GM13976 (cell line): ENCODE data around the gene PROM2.
"Not testable (repeated sequence)": the region's sequence is repeated elsewhere in the genome, so short reads cannot be mapped to it uniquely, and the experiment has no call there.

Experiments
- DNase-seq: peaks from one replicate; pipeline ENCODE4 v3.0.0; 2012; ENCODE audit warnings: low spot score
- in situ Hi-C: fragments of 300-500 bp; cut with MboI; formaldehyde crosslinking; loops from one replicate; pipeline ENCODE4 v1.12.0; 2022; ENCODE audit warnings: low sequenced_read_pairs, mixed read lengths, inconsistent platforms; ENCODE audit not compliant: unreplicated experiment
- TF ChIP-seq, protein P1 (sequence below): IDR thresholded peaks from 2 replicates; pipeline ENCODE4 v1.5.1; 2012; ENCODE audit warnings: borderline replicate concordance, mild to moderate bottlenecking; ENCODE audit not compliant: insufficient read depth; ENCODE audit errors: extremely low read depth, missing control alignments, control extremely low read depth

PROM2 gene

DNA sequence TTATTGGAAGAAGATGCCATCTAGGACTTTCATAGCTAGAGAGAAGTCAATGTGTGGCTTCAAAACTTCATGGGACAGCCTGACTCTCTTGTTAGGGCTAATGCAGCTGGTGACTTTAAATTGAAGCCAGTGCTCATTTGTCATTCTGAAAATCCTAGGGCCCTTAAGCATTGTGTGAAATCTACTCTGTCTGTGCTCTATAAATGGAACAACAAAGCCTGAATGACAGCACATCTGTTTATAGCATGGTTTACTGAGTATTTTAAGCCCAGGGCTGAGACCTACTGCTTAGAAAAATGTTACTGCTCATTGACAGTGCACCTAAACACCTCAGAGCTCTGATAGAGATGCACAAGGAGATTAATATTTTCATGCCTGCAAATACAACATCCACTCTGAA, 36.1 kb upstream of the PROM2 start:
- TF ChIP-seq, protein P1, sequence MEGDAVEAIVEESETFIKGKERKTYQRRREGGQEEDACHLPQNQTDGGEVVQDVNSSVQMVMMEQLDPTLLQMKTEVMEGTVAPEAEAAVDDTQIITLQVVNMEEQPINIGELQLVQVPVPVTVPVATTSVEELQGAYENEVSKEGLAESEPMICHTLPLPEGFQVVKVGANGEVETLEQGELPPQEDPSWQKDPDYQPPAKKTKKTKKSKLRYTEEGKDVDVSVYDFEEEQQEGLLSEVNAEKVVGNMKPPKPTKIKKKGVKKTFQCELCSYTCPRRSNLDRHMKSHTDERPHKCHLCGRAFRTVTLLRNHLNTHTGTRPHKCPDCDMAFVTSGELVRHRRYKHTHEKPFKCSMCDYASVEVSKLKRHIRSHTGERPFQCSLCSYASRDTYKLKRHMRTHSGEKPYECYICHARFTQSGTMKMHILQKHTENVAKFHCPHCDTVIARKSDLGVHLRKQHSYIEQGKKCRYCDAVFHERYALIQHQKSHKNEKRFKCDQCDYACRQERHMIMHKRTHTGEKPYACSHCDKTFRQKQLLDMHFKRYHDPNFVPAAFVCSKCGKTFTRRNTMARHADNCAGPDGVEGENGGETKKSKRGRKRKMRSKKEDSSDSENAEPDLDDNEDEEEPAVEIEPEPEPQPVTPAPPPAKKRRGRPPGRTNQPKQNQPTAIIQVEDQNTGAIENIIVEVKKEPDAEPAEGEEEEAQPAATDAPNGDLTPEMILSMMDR, result no peak
- no peak for DNase-seq
- in situ Hi-C loops, result no loop called here

DNA sequence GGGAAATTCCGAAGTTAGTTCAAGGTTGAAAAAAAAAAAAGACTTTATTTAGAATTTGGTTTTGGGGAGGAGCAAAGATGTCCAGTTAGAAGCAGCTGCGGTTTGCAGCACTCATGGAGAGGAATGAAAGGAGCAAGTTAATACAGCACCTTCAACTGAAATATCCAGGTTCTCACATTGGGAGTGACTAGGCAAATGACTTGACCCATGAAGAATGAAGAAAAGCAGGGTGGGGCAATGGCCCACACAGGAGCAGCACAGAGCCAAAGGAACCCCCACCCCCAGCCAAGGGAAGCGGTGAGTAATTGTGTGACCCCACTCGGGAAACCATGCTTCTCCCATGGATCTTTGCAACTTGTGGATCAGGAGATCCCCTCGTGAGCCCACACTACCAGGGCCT, 34.2 kb upstream of the PROM2 start:
- DNase-seq, result no peak
- TF ChIP-seq, protein P1, result no peak
- in situ Hi-C loops, result no loop called here

DNA sequence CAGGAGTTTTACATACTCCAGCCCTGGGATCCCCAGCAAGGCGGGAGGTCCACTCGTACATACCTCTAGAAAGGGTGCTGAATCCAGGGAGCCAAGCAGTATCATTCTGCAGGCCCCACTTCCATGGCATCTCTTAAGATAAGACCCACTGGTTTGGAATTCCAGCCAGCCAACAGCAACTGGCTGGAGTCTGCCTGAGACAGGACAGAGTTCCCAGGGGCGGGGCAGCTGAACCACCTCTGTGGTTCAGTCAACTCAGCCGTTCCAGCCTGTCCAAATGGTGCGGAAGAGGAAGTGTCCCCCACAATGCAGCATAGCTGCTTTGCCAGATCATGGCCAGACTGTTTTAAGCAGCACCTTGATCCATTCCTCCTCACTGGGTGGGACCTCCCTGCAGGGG, 33.7 kb upstream of the PROM2 start:
- TF ChIP-seq, protein P1, result no peak
- in situ Hi-C loops, result no loop called here
- DNase-seq, result no peak

DNA sequence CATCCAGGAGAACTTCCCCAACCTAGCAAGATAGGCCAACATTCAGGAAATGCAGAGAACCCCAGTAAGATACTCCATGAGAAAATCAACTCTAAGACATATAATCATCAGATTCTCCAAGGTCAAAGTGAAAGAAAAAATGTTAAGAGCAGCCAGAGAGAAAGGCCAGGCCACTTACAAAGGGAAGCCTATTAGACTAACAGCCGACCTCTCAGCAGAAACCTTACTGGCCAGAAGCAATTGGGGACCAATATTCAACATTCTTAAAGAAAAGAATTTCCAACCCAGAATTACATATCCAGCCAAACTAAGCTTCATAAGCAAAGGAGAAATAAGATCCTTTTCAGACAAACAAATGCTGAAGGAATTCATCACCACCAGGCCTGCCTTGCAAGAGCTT, 32.2 kb upstream of the PROM2 start:
- in situ Hi-C loops, DNase-seq: not testable (repeated sequence)

DNA sequence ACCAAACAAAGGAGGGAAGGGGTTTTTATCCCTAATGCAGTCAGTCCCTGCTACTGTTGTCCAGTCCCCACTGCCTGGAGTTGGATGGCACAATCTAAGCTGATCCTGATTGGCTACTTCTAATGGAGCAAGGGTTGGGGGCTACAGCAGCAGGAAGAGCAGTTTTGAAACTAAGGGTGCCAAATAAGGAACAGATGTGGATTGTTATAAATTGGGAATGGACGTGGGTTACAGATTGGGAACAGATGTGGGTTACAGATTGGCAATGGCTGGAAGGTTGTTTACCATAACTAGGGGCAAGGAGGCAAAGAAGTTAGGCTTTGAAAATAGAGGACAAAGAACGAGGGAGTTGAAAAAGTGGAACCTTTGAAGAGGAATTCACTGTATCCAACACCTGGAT, 16.0 kb upstream of the PROM2 start:
- in situ Hi-C loops, result no loop called here
- TF ChIP-seq, protein P1, result no peak
- DNase-seq, result no peak

DNA sequence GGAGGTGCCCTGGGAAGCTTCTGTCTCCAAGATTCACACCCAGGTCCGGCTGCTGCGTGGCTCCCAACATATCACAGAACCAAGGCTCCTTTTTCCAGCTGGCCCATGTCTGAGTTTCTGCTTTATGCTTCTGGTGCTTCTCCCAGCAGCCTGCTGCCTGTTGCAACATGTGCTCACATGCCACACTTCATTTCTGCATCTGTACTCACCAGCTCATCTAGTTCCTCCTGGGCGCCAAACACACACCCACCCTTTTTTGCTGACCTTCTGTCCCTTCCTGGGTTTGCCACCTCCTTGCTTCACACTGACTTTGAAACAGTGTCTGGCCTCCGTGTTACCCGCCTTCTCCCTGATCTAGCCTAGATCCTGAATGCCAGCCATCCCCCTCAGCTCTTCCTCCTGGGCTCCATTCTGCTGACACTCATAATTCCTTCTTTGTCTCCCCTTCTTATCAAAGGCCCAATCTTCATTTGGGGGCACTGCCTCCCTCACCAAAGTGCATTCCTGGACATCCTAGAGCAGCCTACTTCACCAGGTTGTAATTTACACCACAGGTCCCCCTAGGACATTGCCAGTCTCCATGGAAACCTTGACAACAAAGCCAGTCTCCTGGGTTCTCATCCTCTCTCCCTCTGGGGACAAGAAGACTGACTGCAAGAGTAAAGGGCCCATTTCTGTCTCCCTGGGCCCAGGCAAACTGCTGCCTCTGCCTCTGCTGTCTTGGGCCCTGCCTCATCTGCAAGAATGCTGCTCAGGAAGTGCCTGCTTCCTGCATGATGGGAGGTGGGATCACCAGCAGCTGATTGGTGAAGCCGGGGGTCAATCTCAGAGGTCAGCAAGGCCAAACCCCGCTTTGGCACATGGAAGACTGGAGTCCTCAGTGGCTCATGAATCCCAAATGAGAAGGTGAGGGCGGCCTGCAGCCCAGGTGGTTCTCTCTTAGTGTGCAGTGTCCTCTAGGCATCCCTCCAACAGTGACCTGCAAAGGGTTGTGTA, 13.9 kb upstream of the PROM2 start:
- TF ChIP-seq, protein P1, result no peak
- DNase-seq, result no peak
- in situ Hi-C loops, result no loop called here

DNA sequence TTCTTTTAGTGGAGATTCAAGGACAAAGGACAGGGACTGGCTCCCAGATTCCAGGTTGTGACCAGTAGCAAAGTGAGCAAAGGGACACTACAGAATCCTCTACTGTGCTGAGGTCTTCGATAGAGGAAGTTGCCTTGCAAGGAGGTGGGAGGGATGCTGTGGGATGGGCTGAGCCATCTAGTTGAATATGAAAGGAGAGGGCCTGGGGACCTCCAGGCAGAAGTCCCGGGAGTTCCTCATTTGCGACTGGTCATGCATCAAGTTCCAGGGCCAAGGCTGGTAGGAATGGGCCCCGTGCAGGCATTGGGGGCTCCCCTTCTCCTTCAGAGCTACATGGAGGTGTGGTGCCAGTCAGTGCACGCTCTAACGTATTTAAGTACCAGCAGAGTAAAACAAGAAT, 12.6 kb upstream of the PROM2 start:
- no peak for DNase-seq
- TF ChIP-seq, protein P1, result no peak
- in situ Hi-C loops, result no loop called here
